ENCODE results near the gene CCR4. TPM values are rescaled to one million over a fixed set of nuclear protein-coding genes. Genes with fewer than 3 reads are reported as not detected.

Gene CCR4
- total RNA-seq, 4 donors from 2014 or later, result 0.13 to 0.88 TPM; not detected in 2

- Histone ChIP-seq H3K4me3 (replicated peaks in 1 of 3) (no peak overlapping the region), H3K36me3 (no peaks in the 10 kb centered on the region), H3K9me3 (no peaks in the 10 kb centered on the region), H3K4me1 (no peaks in the 10 kb centered on the region), H3K27me3 (no peaks in the 10 kb centered on the region), H3K27ac (no peak overlapping the region)
- TF ChIP-seq CTCF (IDR thresholded peaks at IDR 0.05), result no peak
- TF ChIP-seq POLR2A (IDR thresholded peaks at IDR 0.05), result no peak
- DNase-seq, result no peak
- WGBS, 2 donors, result 81 to 96% methylated on average over 4 to 5 of the region's 5 CpGs
- intact Hi-C loops (cut with DNase I), result no loop called here
Measured at GRCh38 chr3:32946973-32947788, 4.3 kb upstream of the CCR4 start.

- Histone ChIP-seq H3K9me3 (no peaks in the 10 kb centered on the region), H3K27ac (no peak overlapping the region), H3K4me3 (replicated peaks in 1 of 3) (no peak overlapping the region), H3K36me3 (no peaks in the 10 kb centered on the region), H3K27me3 (no peaks in the 10 kb centered on the region), H3K4me1 (no peaks in the 10 kb centered on the region)
- intact Hi-C loops (cut with DNase I), result no loop called here
- peak; percentile 83 to 91 for DNase-seq
- WGBS, 2 donors, result 40 to 48% methylated on average over 6 to 7 of the region's 7 CpGs
- TF ChIP-seq POLR2A (IDR thresholded peaks at IDR 0.05), result no peak
- peak; percentile 31 to 70 (median 59) for TF ChIP-seq CTCF (IDR thresholded peaks at IDR 0.05)
Measured at GRCh38 chr3:32947789-32948238, 3.6 kb upstream of the CCR4 start.

- intact Hi-C loops (cut with DNase I), result no loop called here
- TF ChIP-seq CTCF (IDR thresholded peaks at IDR 0.05) (no peak), POLR2A (IDR thresholded peaks at IDR 0.05) (no peak)
- WGBS, 2 donors, result 88 to 92% methylated on average over 9 to 10 of the region's 10 CpGs
- no peaks in the 10 kb centered on the region for H3K36me3 ChIP-seq
- no peak overlapping the region for H3K4me3 ChIP-seq (replicated peaks in 1 of 3)
- no peak for DNase-seq
- no peaks in the 10 kb centered on the region for H3K27me3 ChIP-seq
- no peaks in the 10 kb centered on the region for H3K4me1 ChIP-seq
- no peak overlapping the region for H3K27ac ChIP-seq
- no peaks in the 10 kb centered on the region for H3K9me3 ChIP-seq
Measured at GRCh38 chr3:32948625-32949445, 2.6 kb upstream of the CCR4 start.

GRCh38 chr3:32950516-32950915 lies 928 bp upstream of the CCR4 start:
- DNase-seq, result no peak
- H3K4me1 ChIP-seq, result no peaks in the 10 kb centered on the region
- no peak overlapping the region for H3K27ac ChIP-seq
- intact Hi-C loops (cut with DNase I), result loop anchor here (10.0 kb wide), 1 partner anchor 104 kb away; no protein-coding TSS in a partner anchor
- no peaks in the 10 kb centered on the region for H3K9me3 ChIP-seq
- no peak overlapping the region for H3K4me3 ChIP-seq (replicated peaks in 1 of 3)
- H3K27me3 ChIP-seq, result no peaks in the 10 kb centered on the region
- no peak for TF ChIP-seq CTCF (IDR thresholded peaks at IDR 0.05)
- H3K36me3 ChIP-seq, result no peaks in the 10 kb centered on the region
- 95% methylated on average over 3 of the region's 3 CpGs for WGBS, 2 donors

Measured in thyroid gland (tissue), 4 donors.